Measurements from ENCODE around the gene EPHA4. TPM values are rescaled to one million over a fixed set of nuclear protein-coding genes. Genes with fewer than 3 reads are reported as not detected.

Gene EPHA4
- polyA plus RNA-seq, 3 donors, result 0.72 to 10.1 (median 3.7) TPM

GRCh38 chr2:221553333-221553732, 18.8 kb downstream of the EPHA4 start:
- 89 to 94% (median 94%) methylated on average over 4 of the region's 4 CpGs for WGBS, 3 donors
- H3K27ac ChIP-seq (ENCODE audit: low read depth, low read length), result no peak overlapping the region

DNA sequence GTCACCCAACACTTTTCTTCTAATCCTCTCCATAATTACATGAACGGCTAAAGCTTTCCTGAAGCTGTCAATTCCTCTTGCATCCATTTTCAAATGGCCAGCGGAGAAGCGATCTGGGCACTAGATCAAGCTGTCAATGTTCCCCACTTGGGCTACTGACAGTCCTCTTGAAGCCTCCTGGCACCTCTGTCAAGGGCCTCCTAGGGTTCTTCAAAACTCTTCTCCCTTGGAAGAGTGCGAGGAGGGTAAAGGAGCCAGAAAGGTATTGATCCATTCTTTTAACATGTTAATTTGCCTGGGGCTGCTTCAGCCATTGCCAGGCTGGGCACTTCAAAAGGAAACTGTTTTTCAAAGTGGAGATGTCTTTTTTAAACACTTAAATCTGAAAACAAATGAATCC, 19.8 kb downstream of the EPHA4 start:
- WGBS, 3 donors, result 65 to 95% (median 93%) methylated on average over 4 of the region's 4 CpGs
- H3K27ac ChIP-seq (ENCODE audit: low read depth, low read length), result no peak overlapping the region

GRCh38 chr2:221551864-221552263, 20.2 kb downstream of the EPHA4 start:
- no peak overlapping the region for H3K27ac ChIP-seq (ENCODE audit: low read depth, low read length)
- whole genome bisulfite sequencing, 3 donors, result 59 to 90% (median 86%) methylated on average over 1 of the region's 1 CpG

DNA sequence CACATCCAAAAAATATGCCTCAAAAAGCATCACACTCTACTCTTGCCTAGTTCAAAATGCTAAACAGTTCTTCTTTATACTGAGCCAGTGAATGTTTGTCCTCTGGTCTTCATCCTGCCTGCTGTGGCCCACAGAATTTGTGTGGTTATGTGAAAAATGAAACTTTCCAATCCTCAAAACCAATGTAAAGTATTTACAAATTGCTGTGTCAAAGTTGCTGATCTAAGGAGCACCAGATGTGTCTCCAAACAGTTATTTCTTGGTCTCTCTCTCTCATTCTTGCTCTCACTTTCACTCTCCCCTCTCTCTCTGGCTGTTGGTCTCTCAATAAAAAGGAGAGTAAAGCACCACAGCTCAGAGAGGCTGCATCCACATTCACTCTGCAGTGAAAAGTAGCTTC, 23.0 kb downstream of the EPHA4 start:
- no peak overlapping the region for H3K27ac ChIP-seq (ENCODE audit: low read depth, low read length)

- no peak overlapping the region for H3K27ac ChIP-seq (ENCODE audit: low read depth, low read length)
- WGBS, 3 donors, result 71 to 94% (median 83%) methylated on average over 2 of the region's 2 CpGs
Observed at GRCh38 chr2:221546505-221547225, 25.4 kb downstream of the EPHA4 start.

DNA sequence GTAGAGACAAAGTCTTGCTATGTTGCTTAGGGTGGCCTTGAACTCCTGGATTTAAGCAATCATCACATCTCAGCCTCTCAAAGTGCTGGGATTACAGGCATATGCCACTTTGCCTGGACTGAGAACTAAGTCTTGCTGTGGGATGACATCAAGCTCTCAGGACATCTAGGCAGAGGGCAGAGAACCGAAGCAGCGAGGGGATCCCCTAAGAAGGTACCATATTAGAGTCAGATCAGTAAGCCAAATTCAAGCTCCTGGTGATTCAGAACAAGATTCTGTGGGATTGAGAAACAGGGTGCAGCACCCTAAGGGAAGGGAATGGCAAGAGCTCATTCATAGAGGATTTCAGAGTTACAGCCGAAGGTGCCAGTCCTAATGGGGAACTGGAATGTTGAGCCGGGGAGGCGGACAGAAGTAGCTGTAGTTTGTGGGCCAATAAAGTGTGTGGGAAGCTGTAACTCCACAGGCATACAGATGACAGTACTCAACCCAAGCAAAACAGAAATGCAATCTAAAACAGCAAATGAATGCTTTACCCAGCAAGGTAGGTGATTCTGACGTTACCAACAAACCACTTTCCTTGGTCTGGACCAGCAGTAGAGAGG, 30.9 kb downstream of the EPHA4 start:
- 91 to 96% (median 95%) methylated on average over 6 of the region's 6 CpGs for WGBS, 3 donors
- H3K27ac ChIP-seq (ENCODE audit: low read depth, low read length), result no peak overlapping the region

GRCh38 chr2:221539246-221539645, 32.9 kb downstream of the EPHA4 start:
- 84 to 98% (median 91%) methylated on average over 4 of the region's 4 CpGs for WGBS, 3 donors
- H3K27ac ChIP-seq (ENCODE audit: low read depth, low read length), result no peak overlapping the region

- 61 to 90% (median 89%) methylated on average over 2 of the region's 2 CpGs for WGBS, 3 donors
- no peak overlapping the region for H3K27ac ChIP-seq (ENCODE audit: low read depth, low read length)
Observed at GRCh38 chr2:221535824-221536223, 36.3 kb downstream of the EPHA4 start.

GRCh38 chr2:221533299-221533698, 38.8 kb downstream of the EPHA4 start:
- WGBS, 3 donors, result 84 to 94% (median 93%) methylated on average over 6 of the region's 6 CpGs
- no peak overlapping the region for H3K27ac ChIP-seq (ENCODE audit: low read depth, low read length)

GRCh38 chr2:221532641-221533040, 39.5 kb downstream of the EPHA4 start:
- 93 to 96% (median 95%) methylated on average over 3 of the region's 3 CpGs for WGBS, 3 donors
- H3K27ac ChIP-seq (ENCODE audit: low read depth, low read length), result no peak overlapping the region

DNA sequence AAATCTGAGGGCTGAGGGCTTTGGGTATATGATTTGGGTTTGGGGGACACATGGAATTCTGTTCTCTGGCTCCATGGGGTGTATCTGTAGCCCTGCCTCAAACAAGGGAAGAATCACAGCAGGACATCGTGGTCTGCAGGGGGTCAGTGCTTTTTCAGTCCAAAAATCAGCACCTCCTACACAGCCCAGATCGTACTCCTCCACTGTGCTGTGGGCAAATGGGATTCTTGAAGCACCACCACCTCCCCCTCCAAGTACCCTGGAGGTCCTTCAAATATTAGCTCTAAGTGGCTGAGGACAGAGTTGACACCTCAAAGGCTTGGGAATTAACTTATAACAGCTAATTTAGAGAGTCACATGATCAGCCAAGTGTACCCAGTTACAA, 41.5 kb downstream of the EPHA4 start:
- 60 to 88% (median 76%) methylated on average over 2 of the region's 2 CpGs for WGBS, 3 donors
- no peak overlapping the region for H3K27ac ChIP-seq (ENCODE audit: low read depth, low read length)

- WGBS, 3 donors, result 58 to 64% (median 62%) methylated on average over 10 of the region's 10 CpGs
- no peak overlapping the region for H3K27ac ChIP-seq (ENCODE audit: low read depth, low read length)
Observed at GRCh38 chr2:221529943-221530652, 42.0 kb downstream of the EPHA4 start.

- H3K27ac ChIP-seq (ENCODE audit: low read depth, low read length), result no peak overlapping the region
Observed at GRCh38 chr2:221529177-221529942, 42.7 kb downstream of the EPHA4 start.

DNA sequence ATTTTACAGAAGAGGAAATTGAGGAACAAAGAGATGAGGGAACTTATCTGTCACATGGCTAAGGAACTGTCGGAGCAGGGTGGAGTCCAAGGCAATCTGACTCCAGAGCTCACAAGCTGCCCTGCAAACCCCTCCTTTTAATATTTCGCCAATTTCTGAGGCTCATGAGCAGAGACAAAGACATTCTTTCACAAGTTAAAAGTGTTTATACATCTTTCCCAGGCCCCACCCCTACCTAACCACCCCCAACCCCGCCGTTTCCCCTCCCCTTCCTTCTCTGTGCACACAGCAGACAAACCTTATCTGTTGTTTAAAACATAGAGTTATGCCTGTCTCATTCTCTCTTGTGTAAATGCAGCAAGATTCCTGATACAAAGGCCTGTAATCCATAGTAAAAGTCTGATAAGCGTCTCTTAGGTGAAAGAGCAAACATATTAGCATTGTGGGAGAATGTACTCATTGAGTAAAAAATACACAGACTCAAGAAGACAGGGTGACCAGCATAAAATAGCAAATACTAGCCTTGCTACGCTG, 44.3 kb downstream of the EPHA4 start:
- no peak overlapping the region for H3K27ac ChIP-seq (ENCODE audit: low read depth, low read length)
- 23 to 45% (median 38%) methylated on average over 6 of the region's 6 CpGs for WGBS, 3 donors

More at GRCh38 chr2:221529177-221529942, 42.7 kb downstream of the EPHA4 start:
- 59 to 72% (median 67%) methylated on average over 8 of the region's 8 CpGs for WGBS, 3 donors

- 81 to 95% (median 90%) methylated on average over 6 of the region's 6 CpGs for WGBS, 3 donors
- no peak overlapping the region for H3K27ac ChIP-seq (ENCODE audit: low read depth, low read length)
Observed at GRCh38 chr2:221524158-221524557, 47.9 kb downstream of the EPHA4 start.

DNA sequence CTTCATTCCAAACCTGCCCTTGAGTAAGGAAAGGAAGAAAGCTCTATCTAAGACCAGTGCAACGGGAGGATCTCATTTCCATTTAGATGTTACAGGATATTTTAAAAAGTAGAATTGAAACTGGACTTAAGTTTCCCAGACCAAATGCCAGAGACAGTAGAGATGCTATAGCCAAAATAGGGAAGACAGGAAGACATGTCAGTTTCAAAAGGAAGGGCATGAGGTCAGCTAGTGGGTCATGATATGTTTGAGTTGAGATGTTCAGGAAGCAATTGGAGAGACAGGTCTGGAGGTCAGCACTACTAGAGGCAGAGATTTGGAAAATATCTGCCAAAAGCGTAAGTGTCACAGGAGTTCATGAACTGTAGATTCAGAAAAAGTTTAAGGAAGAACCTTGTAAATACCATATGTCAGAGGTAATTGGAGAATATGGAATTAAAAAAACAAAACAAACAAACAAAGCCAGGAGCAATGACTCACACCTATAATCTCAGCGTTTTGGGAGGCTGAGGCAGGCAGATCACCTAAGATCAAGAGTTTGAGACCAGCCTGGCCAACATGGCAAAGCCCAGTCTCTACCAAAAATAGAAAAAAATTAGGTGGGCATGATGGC, 50.8 kb downstream of the EPHA4 start:
- no peak overlapping the region for H3K27ac ChIP-seq (ENCODE audit: low read depth, low read length)
- WGBS, 3 donors, result 72 to 88% (median 77%) methylated on average over 3 of the region's 3 CpGs

DNA sequence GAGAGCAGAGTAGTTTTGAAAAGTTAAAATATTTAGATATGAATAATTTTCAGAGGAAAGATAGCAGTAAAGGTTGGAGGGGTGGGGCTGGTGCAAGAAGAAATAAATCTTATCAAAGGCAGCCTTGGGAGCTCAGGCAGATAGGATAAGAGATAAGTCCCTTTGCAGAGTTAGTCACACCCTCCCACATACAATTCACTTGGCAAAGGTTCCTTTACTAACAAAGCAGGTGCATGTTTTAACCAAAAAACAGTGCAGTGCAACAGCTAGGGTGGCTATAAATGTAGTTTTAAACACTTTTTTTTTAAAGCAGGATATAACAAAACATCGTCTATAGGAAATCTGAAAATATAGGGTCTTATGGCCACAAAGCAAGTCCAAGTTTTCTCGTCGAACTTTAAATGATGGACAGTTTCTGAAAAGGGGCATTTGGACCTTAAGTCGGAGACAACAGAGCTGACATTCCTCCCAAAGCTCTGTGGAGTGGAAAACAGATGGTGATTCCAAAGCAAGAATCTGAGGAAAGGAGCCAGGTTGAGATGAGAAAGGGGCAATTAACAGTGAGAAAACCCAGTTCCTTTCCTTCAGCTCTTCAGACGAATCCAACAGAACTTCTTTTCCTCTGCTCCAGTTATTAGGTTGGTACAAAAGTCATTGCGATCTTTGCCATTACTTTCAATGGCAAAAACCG, 53.0 kb downstream of the EPHA4 start:
- H3K27ac ChIP-seq (ENCODE audit: low read depth, low read length), result no peak overlapping the region
- 74 to 77% (median 74%) methylated on average over 7 of the region's 7 CpGs for WGBS, 3 donors
